ENCODE data around the gene CHRNB4.

GRCh38 chr15:78626381-78626995 lies 14.5 kb downstream of the CHRNB4 start:
- TF ChIP-seq CTCF (IDR thresholded peaks at IDR 0.05): no peak
- no peak for TF ChIP-seq EZH2 (IDR thresholded peaks at IDR 0.05; ENCODE audit: borderline replicate concordance, insufficient read depth, low read depth, low read length, poor library complexity, severe bottlenecking)
